Measurements from ENCODE around the gene VSNL1.

- no peak for TF ChIP-seq CTCF (IDR thresholded peaks at IDR 0.05)
- no peak for TF ChIP-seq EZH2 (IDR thresholded peaks at IDR 0.05; ENCODE audit: borderline replicate concordance, insufficient read depth, low read depth, low read length, poor library complexity, severe bottlenecking)
Observed at GRCh38 chr2:17555150-17555549, 14.7 kb downstream of the VSNL1 start.

Data from B cell (primary cell).